GM10847 (cell line): ENCODE measurements around the gene LSP1.

Experiments used
- POLR2A ChIP-seq: IDR thresholded peaks from 2 replicates; pipeline ENCODE4 v1.6.1; 2011; ENCODE audit not compliant: insufficient read length; ENCODE audit errors: extremely low read depth

Gene LSP1

DNA sequence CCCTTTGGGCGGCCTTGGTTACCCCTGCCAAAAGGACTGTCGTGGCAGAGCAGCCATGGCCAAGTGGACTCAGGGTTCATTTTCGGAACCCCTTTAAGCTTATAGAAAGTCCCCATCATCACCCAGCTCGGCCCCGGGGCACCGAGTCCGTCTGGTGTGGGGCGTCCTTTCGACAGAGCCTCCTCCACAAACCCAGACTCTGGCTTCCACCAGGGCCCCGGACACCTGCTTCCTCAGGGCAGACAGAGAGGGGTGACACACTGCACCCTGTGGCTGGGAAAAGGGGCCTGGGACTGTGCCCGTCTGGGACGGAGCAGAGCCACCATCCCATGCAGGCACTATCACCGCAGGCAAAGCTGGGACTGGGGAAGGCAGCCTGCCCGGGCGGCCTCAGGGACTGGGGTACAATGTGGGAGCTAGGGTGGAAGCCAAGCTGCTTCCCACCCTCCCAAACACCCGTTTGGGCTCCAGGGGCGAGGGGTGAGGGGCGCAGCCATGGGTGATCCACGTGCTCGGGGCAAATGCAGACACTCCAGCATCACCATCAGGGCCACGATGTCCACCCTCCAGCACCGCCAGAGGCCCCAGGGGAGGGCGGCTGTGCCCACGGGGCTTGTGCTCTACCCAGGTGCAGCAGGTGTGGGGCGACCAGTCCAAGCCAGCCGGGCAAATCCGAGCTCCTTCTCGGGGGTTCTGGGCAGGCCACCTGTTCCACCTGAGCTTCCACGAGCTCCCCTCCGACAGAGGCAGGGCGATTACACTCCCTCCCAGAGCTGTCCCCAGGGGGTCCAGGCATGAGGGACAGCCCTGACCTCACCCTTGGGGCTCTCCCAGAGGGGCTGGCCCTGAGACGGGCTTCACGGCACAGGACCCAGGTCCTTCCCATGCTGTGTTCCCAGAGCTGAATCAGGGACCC is 82.5 kb downstream of the LSP1 start:
- TF ChIP-seq POLR2A: no peak

DNA sequence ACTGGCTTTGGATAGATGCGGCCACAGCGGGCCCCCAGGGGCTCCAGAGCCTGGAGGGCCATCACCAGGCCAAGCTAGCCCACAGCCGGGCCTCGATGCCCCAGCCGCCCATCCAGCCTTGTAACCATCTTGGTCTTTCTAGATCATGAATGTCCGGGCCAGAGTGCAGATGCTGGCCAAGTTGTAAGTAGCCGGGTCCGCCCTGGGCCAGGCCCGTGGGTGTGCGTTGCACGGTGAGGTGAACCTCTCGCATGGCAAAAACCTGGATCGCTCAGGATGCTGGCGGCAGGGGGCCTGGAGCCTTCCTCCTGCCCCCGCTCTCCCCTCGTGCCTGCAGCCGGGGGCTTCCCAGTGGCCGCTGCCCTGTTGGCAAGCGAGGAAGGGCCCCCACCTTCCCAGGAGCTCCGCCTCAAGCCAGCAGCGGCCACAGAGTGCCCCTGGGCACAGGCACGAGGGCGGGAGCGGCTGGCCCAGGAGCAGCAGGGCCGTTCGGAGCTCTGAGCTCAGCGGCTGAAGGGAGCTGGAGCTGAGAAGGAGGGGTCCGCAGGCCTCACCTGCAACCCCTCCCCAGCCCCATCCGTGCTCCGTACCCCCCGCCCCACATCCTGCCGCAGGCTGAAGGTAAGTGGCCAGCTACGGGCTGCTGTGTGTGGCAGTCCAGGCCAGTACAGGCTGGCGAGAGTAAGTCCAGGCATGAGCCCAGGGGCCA is 83.3 kb downstream of the LSP1 start:
- TF ChIP-seq POLR2A: no peak

DNA sequence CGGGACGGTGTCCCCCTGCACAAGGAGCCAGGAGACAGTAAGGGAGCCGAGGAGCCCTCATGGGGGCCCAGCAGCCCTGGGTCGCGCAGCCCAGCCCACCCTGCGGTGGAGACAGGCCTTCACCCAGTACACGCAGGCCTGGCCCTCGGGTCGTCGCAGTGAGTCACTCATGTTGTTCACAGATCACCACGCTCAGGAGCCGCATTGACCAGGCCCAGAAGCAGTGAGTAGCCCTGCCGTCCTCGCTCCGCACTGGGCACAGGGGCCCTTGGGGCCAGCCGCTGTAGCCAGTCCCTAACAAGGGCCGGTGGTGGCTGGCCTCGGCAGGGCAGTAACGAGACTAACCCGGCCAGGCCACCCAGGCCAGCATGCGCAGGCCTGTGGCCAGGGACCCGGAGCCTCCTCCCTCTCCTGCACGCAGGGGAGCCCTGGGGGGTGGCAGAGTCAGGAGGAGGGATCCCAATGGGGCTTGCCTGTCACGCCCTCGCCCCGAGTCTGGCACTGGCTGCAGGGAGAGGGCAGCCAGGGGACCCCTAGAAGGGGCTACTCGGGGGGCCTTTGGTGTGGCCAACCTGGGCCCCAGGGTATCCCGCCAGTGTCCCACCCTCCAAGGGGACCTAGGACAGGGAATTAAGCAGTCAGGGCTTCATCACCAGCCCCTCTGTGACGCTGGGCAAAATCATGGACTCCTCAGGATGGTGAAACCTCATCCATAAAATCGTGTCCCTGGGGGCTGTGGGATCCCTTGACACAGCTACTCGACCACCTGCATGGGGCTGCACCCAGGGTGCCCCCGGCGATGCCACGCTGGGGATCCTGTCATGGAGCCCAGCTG is 84.1 kb downstream of the LSP1 start:
- no peak for TF ChIP-seq POLR2A

DNA sequence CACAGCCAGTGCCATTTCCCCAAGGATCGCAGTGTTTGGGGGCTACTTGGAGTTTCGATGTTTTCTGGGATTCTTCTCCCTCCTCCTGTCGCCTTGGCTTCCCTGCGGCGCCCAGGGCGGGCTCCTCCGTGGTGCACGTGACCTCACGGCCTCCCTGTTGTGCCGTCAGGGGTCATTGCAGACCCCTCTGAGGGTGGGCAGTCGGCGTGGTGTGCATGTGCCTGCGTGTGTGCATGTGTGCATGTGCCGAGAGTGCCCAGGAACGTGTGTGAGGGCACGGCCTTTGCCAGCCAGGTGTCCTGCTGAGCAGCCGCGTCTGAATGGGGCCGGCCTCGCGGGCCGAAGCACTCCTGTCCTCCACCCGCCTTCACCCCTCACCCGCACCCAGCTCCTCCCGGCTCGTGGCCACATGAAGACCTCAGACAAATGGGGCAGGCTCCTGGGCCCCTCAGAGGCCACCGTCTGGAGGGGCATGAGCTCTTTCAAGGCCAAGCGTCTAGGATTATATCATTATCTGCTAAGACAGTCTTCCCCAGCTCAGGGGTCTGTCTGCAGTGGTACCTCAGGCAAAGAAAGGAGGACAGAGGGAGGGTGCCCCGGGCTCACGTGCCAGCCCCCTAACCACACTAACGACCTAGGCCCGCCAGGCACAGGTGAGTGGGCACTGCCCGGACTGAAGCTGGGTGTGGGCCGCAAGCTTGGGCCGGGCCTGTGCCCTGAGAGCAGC is 84.9 kb downstream of the LSP1 start:
- TF ChIP-seq POLR2A: no peak

DNA sequence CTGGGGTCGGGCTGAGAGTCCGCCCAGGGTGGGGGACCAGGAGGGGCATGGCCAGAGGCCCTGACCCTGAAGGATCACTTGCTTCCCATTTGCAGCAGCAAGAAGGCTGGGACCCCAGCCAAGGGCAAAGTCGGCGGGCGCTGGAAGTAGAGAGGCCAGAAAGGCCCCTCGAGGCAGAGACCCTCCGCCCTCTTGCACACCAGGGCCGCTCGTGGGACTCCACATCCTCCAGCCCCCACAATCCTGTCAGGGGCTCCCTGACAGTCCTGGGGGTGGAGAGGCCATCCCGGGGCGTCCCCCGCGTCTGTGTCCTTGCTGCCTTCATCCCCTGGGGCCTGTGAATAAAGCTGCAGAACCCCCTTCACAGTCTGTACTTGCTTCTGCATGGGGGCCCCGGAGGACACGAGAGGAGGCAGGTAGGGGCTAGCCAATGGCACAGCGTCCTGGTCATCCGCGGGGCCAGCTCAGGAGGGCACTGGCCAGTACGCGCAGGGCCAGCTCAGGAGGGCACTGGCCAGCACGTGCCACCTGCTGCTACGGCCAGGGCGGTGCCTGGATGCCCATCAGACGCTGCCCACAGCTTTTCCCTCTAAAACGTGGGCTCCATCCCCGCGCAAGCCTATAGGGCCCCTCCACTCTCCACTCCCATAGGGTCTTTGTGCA is 85.6 kb downstream of the LSP1 start:
- no peak for TF ChIP-seq POLR2A

DNA sequence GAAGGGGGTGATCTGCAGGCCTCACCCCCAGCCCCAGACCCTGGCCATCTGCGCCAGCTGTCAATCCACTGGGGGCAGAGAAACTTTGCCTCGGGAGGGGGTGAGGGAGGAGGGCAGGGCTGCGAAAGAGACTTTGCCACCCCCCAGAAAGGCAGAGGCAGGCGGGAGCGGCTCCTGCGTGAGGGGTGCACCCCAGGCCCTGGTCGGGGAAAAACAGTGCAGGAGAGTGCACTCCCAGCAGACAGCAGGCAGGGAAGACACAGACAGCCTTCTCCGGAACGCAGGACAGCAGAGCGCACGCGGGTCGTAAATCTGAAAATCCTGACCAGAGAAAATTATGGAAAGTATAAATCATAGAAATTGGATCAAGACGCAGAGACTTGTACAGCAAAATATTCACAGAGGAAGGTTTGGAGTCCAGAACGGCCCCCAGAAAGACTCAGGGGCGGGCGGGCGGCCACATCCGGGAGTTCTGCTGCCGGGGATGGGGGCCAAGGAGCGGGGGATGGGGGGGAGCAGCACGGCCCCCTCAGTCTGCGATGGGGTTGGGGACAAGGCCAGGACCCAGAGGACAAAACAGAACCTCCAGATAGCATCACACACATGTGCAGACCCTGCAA is 86.2 kb downstream of the LSP1 start:
- no peak for TF ChIP-seq POLR2A
